SU-DHL-6 (cell line): ENCODE data around the gene FAM3C.

Source experiments
- H2AFZ ChIP-seq: fragments of 200-600 bp; sonication (generic); 2 replicates; pipeline ENCODE4 v1.6.1; 2014; ENCODE audit warnings: low read depth, mild to moderate bottlenecking, moderate library complexity, mixed read lengths, antibody characterized with exemption, low read length; ENCODE audit not compliant: severe bottlenecking
- H3F3A ChIP-seq: fragments of 200-600 bp; shearing (Covaris generic); 2 replicates; pipeline ENCODE4 v1.6.0; 2016; ENCODE audit warnings: antibody characterized with exemption, mild to moderate bottlenecking; ENCODE audit not compliant: insufficient read depth
- H3K27ac ChIP-seq: fragments of 200-600 bp; sonication (generic); 2 replicates; pipeline ENCODE4 v1.5.1; 2016; ENCODE audit warnings: low read depth, mild to moderate bottlenecking, low read length, moderate library complexity, mixed read lengths
- H3K27me3 ChIP-seq: fragments of 200-600 bp; sonication (generic), shearing (Covaris generic); 2 replicates; pipeline ENCODE4 v1.6.0; 2014; ENCODE audit warnings: mild to moderate bottlenecking, low read length
- H3K36me3 ChIP-seq: fragments of 200-600 bp; sonication (generic); 2 replicates; pipeline ENCODE4 v1.6.1; 2014; ENCODE audit warnings: mild to moderate bottlenecking, low read length, mixed read lengths
- H3K4me2 ChIP-seq: fragments of 300-600, 200-600 bp; shearing (Covaris generic), sonication (generic); 2 replicates; pipeline ENCODE4 v1.6.0; 2014; ENCODE audit warnings: low read length, low read depth, mild to moderate bottlenecking; ENCODE audit not compliant: poor library complexity, severe bottlenecking
- H3K4me3 ChIP-seq: fragments of 200-600 bp; sonication (generic); 2 replicates; pipeline ENCODE4 v1.5.1; 2014; ENCODE audit warnings: antibody characterized with exemption, low read length, mild to moderate bottlenecking, mixed read lengths; ENCODE audit not compliant: insufficient read depth, poor library complexity, severe bottlenecking
- H3K79me2 ChIP-seq: fragments of 200-600 bp; sonication (generic); 2 replicates; pipeline ENCODE4 v1.6.1; 2014; ENCODE audit warnings: mild to moderate bottlenecking, low read length, moderate library complexity; ENCODE audit not compliant: insufficient read depth
- H3K9ac ChIP-seq: fragments of 200-600 bp; sonication (generic); 2 replicates; pipeline ENCODE4 v1.7.0; 2014; ENCODE audit warnings: mild to moderate bottlenecking, low read length
- H3K9me2 ChIP-seq: fragments of 200-600 bp; sonication (generic); replicated peaks from 2 replicates; pipeline ENCODE4 v1.6.1; 2014; ENCODE audit warnings: low read length; ENCODE audit not compliant: insufficient read depth
- H3K9me3 ChIP-seq: fragments of 200-600 bp; sonication (generic); 2 replicates; pipeline ENCODE4 v1.6.1; 2014; ENCODE audit warnings: low read length, mixed read lengths; ENCODE audit not compliant: insufficient read depth
- H4K20me1 ChIP-seq: fragments of 200-600 bp; sonication (generic); 2 replicates; pipeline ENCODE4 v1.6.1; 2014; ENCODE audit warnings: low read depth, mild to moderate bottlenecking, antibody characterized with exemption, low read length, moderate library complexity, mixed read lengths
- EZH2phosphoT487 ChIP-seq: fragments of 200-600 bp; sonication (generic), shearing (Covaris generic); conservative IDR thresholded peaks from 2 replicates; pipeline ENCODE4 v1.6.1; 2018; ENCODE audit warnings: mild to moderate bottlenecking, antibody characterized with exemption, low read length, moderate library complexity, mixed read lengths
- TF ChIP-seq, protein P1 (sequence below): fragments of 200-600 bp; sonication (generic); IDR thresholded peaks from one replicate; pipeline ENCODE4 v1.5.1; 2017; ENCODE audit warnings: antibody characterized with exemption, mild to moderate bottlenecking, low read length, moderate library complexity; ENCODE audit not compliant: insufficient read depth, poor library complexity, severe bottlenecking

FAM3C gene

DNA sequence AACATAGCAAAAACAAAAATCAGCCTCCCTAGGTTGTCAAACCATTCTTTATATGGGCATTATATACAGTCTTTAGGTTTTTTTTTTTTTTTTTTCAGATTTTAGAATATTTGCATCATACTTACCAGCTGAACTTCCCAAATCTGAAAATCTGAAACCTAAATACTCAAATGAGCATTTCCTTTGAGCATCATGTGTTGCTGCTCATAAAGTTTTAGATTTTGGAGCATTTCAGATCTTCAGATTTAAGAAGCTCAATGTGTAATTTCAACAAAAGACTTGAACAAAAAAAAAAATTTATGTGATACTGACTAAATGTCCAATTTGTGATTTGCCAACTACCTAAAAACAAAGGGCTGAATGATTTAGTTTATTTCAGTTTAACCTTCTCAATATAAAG lies 13.6 kb downstream of the FAM3C start:
- Histone ChIP-seq H3K9ac (no peak overlapping the region), H3K4me3 (no peak overlapping the region), H2AFZ (no peak overlapping the region), H3F3A (peaks cover 11% of the 10 kb centered on the region; the same call in 1 of the 2 replicates), H3K9me3 (peaks cover 6% of the 10 kb centered on the region; the same call in 1 of the 2 replicates), H3K9me2 (no peaks in the 10 kb centered on the region), H3K36me3 (peaks cover 20% of the 10 kb centered on the region), H3K27me3 (no peaks in the 10 kb centered on the region), H4K20me1 (no peaks in the 10 kb centered on the region), H3K79me2 (peaks cover 50% of the 10 kb centered on the region), H3K27ac (peak overlapping the region; percentile 26; the same call in 1 of the 2 replicates), H3K4me2 (peak overlapping the region; percentile 56)
- TF ChIP-seq EZH2phosphoT487: no peak
- TF ChIP-seq, protein P1, sequence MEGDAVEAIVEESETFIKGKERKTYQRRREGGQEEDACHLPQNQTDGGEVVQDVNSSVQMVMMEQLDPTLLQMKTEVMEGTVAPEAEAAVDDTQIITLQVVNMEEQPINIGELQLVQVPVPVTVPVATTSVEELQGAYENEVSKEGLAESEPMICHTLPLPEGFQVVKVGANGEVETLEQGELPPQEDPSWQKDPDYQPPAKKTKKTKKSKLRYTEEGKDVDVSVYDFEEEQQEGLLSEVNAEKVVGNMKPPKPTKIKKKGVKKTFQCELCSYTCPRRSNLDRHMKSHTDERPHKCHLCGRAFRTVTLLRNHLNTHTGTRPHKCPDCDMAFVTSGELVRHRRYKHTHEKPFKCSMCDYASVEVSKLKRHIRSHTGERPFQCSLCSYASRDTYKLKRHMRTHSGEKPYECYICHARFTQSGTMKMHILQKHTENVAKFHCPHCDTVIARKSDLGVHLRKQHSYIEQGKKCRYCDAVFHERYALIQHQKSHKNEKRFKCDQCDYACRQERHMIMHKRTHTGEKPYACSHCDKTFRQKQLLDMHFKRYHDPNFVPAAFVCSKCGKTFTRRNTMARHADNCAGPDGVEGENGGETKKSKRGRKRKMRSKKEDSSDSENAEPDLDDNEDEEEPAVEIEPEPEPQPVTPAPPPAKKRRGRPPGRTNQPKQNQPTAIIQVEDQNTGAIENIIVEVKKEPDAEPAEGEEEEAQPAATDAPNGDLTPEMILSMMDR: no peak

DNA sequence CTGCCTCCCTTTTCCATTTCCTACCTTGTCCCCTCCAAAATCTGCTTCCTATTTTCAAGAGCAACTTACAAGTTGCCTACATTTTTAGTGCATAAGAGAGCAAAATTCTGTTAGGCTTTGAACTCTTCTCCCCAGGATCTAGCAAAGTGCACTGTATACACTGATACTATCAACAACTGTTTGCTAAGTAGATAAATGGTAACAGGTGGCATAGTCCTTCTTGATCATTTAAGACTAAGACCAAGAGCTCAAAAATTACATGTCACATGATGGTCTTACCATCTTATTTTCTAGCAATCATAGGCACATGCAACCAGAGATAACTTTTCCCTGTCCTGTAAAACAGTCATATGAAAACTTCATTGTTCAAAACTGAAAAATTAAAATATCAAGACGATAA lies 16.2 kb downstream of the FAM3C start:
- Histone ChIP-seq H3K4me2 (no peak overlapping the region), H3K4me3 (no peak overlapping the region), H3K9ac (no peak overlapping the region), H3K27ac (peak overlapping the region; percentile 20; the same call in 1 of the 2 replicates), H2AFZ (no peak overlapping the region), H3F3A (peaks cover 25% of the 10 kb centered on the region), H3K36me3 (peaks cover 30% of the 10 kb centered on the region), H3K27me3 (no peaks in the 10 kb centered on the region), H3K9me2 (no peaks in the 10 kb centered on the region), H3K9me3 (peaks cover 6% of the 10 kb centered on the region; the same call in 1 of the 2 replicates), H4K20me1 (no peaks in the 10 kb centered on the region), H3K79me2 (peaks cover 26% of the 10 kb centered on the region)
- TF ChIP-seq, protein P1: no peak
- no peak for TF ChIP-seq EZH2phosphoT487

DNA sequence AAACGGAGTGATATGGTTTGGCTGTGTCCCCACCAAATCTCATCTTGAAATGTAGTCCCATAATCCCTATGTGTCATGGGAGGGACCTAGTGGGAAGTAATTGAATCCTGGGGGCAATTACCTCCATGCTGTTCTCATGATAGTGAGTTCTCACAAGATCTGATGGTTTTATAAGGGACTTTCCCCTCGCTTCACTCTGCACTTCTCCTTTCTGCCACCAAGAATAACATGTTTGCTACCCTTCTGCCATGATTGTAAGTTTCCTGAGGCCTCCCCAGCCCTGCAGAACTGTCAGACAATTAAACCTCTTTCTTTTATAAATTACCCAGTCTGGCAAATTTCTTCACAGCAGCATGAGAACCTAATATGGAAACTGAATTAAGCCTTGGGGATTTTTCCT lies 19.1 kb downstream of the FAM3C start:
- 0 out of 2 replicates have a peak, but pooled peaks cover 4% of the 10 kb centered on the region for H3K79me2 ChIP-seq

More for the DNA sequence above, 19.1 kb downstream of the FAM3C start:
- no peaks in the 10 kb centered on the region for H3K27me3 ChIP-seq
- H3F3A ChIP-seq: peaks cover 43% of the 10 kb centered on the region
- H3K4me2 ChIP-seq: peak overlapping the region; percentile 32
- no peak overlapping the region for H3K9ac ChIP-seq
- no peak overlapping the region for H2AFZ ChIP-seq
- H3K9me2 ChIP-seq: no peaks in the 10 kb centered on the region
- TF ChIP-seq, protein P1: no peak
- H3K4me3 ChIP-seq: peak overlapping the region; percentile 9
- peaks cover 6% of the 10 kb centered on the region; the same call in 1 of the 2 replicates for H3K9me3 ChIP-seq
- H4K20me1 ChIP-seq: no peaks in the 10 kb centered on the region
- peak overlapping the region; percentile 83 for H3K27ac ChIP-seq
- peaks cover 34% of the 10 kb centered on the region for H3K36me3 ChIP-seq
